Muscle layer of duodenum (tissue), 2 donors: Measurements from ENCODE around the gene MEOX1.

Experiments
- H3K27ac ChIP-seq: one replicate; pipeline ENCODE4 v1.7.0; 2013; ENCODE audit warnings: mild to moderate bottlenecking, low read length
- H3K27me3 ChIP-seq: one replicate; pipeline ENCODE4 v1.7.0; 2013; ENCODE audit warnings: low read depth, mild to moderate bottlenecking, control low read depth, low read length
- H3K36me3 ChIP-seq, 2 donors: one replicate each; pipeline ENCODE4 v1.7.0; 2013; ENCODE audit warnings: low read length in 2 of 2, control low read depth in 1 of 2, mild to moderate bottlenecking in 1 of 2; ENCODE audit not compliant: insufficient read depth in 2 of 2, control insufficient read depth in 1 of 2
- H3K4me1 ChIP-seq, 2 donors: one replicate each; pipeline ENCODE4 v1.7.0; 2013; ENCODE audit warnings: low read length in 2 of 2, mild to moderate bottlenecking in 2 of 2, control low read depth in 1 of 2, moderate library complexity in 1 of 2; ENCODE audit not compliant: insufficient read depth in 2 of 2, control insufficient read depth in 1 of 2
- H3K4me3 ChIP-seq, 2 donors: one replicate each; pipeline ENCODE4 v1.7.0; 2013; ENCODE audit warnings: low read length in 2 of 2, low read depth in 1 of 2, mild to moderate bottlenecking in 1 of 2
- H3K9me3 ChIP-seq, 2 donors: one replicate each; pipeline ENCODE4 v1.7.0; 2013; ENCODE audit warnings: low read length in 2 of 2, control low read depth in 1 of 2, mild to moderate bottlenecking in 1 of 2; ENCODE audit not compliant: control insufficient read depth in 1 of 2
- donor health status: healthy.

MEOX1 gene

DNA sequence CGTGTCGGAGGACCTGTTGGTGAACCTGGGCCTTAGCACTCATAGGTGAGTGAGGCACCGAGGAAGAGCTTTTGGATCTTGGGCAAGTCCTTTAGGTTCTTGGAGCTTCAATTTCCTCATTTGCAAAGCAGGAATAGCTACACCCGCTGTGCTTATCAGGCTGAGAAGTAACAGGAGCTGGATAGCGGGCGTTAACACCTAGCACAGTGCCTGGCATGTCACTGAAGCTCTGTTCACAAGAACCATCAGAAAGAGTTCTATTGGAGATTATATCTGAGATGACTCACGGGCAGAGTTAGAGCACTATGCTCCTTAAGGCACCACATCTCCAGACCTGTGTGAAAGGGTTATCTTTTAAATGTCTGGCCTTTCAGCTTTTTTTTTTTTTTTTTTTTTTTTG, 12.8 kb downstream of the MEOX1 start:
- Histone ChIP-seq H3K9me3 (no peaks in the 10 kb centered on the region), H3K27ac (no peak overlapping the region), H3K4me1 (no peaks in the 10 kb centered on the region), H3K27me3 (no peaks in the 10 kb centered on the region), H3K36me3 (no peaks in the 10 kb centered on the region), H3K4me3 (no peak overlapping the region)

DNA sequence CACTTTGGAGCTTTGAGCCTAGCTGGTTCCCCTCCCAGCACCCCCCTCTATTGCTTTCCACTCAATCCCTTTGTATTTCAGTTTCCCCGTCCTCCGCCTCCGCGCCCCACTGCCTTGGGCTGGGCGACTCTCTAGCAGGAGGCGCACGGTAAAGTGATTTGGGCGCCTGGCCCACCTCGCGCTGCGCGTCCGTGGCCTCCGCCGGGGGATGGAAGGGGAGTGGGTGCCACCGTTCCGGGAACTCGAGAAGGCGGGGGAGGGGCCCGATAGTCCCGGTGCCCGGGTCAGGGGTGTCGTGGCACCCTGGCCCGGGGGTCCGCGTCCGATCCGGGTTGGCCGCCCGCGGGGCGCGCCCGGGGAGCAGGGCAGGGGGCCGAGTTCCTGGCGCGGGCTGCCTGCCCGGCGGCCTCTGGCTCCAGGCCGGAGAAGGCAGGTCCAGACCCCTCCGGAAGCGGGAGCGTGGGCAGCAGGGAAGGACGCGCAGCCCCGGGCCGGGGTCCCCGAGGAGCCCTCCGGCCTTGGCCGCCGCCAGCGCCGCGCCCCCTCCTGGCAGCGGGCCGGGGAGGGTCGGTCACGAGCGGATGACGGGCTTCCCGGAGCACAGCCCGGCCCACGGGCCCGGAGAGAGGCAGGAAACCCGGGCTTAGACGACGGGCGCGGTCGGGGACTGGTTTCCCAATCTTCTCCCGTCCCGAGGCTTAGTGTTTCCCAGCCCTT, 15.8 kb downstream of the MEOX1 start:
- Histone ChIP-seq H3K27me3 (no peaks in the 10 kb centered on the region), H3K36me3 (no peaks in the 10 kb centered on the region), H3K9me3 (no peaks in the 10 kb centered on the region), H3K4me3 (peak overlapping the region; percentile 11 to 58), H3K4me1 (peaks cover 0 to 3% of the 10 kb centered on the region in 2 donors), H3K27ac (peak overlapping the region; percentile 23)

DNA sequence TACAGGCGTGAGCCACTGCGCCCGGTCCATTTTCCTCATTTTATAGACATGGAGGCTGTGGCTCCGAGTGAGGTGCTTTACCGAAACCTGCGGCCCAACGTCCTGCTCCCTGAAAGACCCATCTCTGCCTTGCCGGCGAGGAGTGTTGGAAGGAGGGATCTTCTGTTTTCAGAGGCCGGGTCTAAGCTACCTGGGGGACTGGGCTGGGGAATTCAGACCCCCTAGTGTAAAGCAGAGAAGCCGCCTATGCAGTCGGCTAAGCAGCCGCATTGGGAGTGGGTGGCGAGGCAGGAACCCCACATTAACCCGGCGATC, 16.3 kb downstream of the MEOX1 start:
- Histone ChIP-seq H3K4me3 (peak overlapping the region in 1 of 2 donors; percentile 58), H3K27ac (peak overlapping the region; percentile 23), H3K27me3 (no peaks in the 10 kb centered on the region), H3K9me3 (no peaks in the 10 kb centered on the region), H3K36me3 (no peaks in the 10 kb centered on the region), H3K4me1 (peaks cover 0 to 3% of the 10 kb centered on the region in 2 donors)

DNA sequence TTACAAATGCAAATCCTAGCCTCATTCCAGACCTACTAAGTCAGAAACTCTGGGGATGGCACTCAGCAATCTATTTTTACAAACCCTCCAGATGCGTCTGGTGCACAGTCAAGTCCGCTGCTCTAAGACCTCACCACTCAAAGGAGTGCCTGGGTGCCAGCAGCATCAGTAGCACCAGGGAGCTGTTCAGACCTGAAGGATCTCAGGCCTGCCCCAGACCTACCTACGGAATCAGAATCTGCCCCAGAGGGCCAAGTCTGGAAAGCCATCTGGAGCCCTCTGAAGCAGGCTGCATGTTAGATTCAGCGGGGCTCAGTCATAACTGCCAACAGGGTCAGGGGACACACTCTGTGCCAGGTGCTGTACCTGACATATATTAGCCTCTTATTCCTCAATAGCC, 17.6 kb downstream of the MEOX1 start:
- Histone ChIP-seq H3K36me3 (no peaks in the 10 kb centered on the region), H3K9me3 (no peaks in the 10 kb centered on the region), H3K27me3 (no peaks in the 10 kb centered on the region), H3K4me3 (no peak overlapping the region), H3K4me1 (peaks cover 0 to 3% of the 10 kb centered on the region in 2 donors), H3K27ac (no peak overlapping the region)

DNA sequence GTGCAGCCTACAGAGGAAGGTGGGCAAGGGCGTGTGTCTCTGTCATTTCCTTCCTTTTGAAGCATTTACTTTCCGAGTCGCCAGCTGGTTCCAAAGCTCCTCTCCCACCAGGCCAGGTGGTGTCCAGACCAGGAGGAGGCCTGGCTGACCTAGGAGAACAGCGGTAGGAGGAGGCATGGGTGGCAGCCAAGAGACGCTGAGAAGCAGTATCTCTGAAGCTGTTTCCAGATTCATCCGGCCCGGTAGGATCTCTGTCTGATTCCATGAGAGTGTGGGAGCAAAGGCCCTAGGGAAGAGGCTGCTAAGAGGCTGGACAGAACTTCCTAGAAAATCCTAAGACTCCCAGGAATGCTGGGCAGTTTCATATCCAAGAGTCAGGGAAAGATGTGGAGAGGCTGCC, 20.3 kb downstream of the MEOX1 start:
- Histone ChIP-seq H3K9me3 (no peaks in the 10 kb centered on the region), H3K4me1 (peaks cover 0 to 3% of the 10 kb centered on the region in 2 donors), H3K36me3 (no peaks in the 10 kb centered on the region), H3K27ac (no peak overlapping the region), H3K4me3 (no peak overlapping the region), H3K27me3 (no peaks in the 10 kb centered on the region)

DNA sequence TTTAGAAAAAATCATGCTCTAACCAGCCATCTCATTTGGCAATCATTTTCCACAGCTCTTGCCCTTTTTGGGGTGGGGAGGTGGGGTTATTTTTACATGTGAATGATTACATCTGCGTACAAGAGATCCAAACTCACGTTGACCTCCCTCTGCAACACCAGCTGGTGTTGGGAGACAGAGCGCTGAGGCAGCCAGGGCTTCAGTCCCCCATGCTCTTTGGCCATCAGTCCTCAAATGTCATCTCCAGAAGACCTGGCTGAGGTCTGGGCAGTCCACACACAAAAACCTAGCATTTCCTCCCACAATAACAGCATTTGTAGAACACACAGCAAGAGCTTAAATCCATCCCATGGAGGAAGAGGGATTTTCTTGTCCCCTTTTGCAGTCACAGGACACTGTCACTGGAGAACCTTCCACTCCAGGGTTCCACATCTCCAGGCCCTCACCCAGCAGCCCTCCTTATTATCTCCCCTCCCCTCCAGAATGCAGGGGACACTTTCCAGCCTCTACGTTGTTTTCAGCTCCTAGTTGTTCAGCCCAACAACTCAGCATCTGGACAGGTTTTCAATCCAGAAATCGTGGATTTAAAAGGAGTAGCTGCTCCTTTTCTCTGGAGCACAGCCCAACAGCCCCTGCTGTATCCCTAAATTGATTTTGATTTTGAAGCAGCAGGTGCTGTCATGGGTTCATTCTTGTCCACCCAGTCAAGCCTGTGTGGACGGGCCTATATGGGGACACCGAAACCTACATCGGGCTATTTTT, 21.1 kb downstream of the MEOX1 start:
- Histone ChIP-seq H3K27me3 (no peaks in the 10 kb centered on the region), H3K4me3 (no peak overlapping the region), H3K9me3 (no peaks in the 10 kb centered on the region), H3K27ac (no peak overlapping the region), H3K4me1 (peaks cover 0 to 3% of the 10 kb centered on the region in 2 donors), H3K36me3 (no peaks in the 10 kb centered on the region)

DNA sequence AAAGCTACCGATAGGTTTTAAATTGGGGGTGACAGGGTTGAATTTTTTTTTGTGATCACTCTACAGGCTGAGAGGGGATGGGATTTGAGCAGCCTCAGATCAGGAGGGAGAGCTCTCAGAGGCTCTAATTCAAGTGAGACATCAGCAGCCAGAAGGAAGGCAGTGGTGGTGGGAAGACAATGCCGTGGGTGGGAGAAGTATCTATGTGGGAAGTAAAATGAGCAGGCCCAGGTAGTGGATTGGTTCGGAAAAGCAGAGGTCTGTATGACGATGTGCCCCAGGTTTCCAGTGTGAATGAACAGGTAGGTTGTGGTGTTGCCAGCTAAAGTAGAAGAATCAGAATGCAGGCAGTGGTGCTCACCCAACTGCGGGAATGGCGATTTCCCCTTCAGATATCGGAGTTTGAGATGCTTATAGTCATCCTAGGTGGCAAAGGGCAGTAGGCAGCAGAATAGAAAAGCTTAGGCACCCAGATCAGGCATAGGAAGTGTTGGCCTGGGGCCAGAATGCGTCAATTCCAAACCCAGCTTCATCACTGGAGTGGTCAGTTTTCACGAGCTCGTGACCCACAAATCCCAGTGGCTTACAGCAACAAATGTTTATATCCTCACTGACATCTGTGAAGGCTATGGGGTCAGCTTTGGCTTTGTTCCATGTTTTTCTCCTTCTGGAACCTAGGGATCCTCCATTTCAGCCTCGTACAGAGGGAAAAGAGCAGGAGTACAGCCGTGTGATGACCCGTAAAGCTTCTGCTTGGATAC, 24.0 kb downstream of the MEOX1 start:
- Histone ChIP-seq H3K9me3 (no peaks in the 10 kb centered on the region), H3K4me3 (no peak overlapping the region), H3K36me3 (no peaks in the 10 kb centered on the region), H3K4me1 (peaks cover 0 to 3% of the 10 kb centered on the region in 2 donors), H3K27ac (no peak overlapping the region), H3K27me3 (no peaks in the 10 kb centered on the region)

DNA sequence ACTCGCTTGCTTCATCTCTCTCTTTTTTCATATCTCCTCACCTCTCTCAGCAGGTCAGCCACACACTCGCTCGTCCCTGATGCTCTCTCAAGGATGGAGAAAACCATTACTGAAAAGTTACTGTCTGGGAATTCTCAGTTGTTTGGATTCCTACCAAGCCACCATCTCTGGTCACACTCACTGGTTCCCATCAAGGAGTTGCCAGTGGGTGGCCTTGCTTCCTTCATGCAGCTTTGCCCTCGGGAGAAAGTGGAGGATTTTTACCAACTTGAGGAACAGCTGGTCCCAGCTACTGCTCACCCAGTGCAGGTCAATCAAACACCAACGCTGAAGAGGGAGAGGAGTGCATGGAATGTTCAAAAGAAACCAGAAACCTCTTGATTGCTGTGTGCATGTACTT, 25.3 kb downstream of the MEOX1 start:
- Histone ChIP-seq H3K36me3 (no peaks in the 10 kb centered on the region), H3K4me1 (peaks cover 0 to 3% of the 10 kb centered on the region in 2 donors), H3K9me3 (no peaks in the 10 kb centered on the region), H3K27me3 (no peaks in the 10 kb centered on the region), H3K4me3 (no peak overlapping the region), H3K27ac (no peak overlapping the region)

DNA sequence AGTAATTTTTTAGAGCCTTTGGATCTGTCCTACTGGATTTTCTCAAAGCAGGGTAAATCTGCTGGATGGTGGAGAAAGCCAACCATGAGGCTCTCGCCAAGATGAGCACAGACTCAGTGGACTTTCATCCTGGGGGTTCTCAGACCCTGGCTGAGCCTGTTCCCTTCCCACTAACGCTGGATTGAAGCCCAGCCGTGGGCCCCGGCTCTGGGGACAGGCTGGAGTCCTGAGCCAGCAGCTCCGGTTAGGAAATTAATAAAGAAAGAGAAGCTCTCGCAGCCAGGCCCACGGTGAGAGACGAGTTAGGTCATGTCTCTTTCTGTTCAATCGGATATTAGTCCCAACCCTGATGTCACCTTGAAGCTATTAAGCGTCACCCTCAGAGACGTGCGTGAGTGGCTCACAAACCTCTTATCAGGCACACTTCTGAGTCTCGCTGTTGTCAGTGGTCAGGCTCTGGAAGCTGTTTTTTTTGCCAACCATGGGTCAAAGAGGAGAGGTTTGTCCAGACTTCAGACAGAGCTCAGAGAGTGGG, 27.1 kb downstream of the MEOX1 start:
- Histone ChIP-seq H3K27me3 (no peaks in the 10 kb centered on the region), H3K4me3 (no peak overlapping the region), H3K4me1 (no peaks in the 10 kb centered on the region), H3K36me3 (no peaks in the 10 kb centered on the region), H3K9me3 (no peaks in the 10 kb centered on the region), H3K27ac (no peak overlapping the region)

DNA sequence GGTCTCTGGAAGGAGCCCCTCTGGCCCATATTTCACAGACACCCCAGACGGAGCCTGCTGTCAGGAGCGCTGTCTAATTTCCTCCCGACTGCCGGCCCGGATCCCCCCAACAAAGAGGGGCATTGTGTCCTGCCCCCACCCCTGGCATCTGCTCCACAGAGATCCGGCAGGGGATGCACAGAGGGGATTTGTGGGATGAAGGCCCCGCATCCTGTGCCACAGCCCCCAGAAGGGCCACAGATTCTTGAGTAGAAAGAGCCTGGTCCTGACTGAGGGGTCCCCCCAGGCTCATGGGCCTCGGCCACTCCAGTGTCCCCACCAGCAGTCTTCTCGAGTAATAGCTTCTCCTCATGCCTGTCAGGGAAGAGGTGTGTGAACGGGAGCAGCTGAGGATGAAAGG, 29.5 kb downstream of the MEOX1 start:
- Histone ChIP-seq H3K4me1 (no peaks in the 10 kb centered on the region), H3K9me3 (no peaks in the 10 kb centered on the region), H3K27me3 (no peaks in the 10 kb centered on the region), H3K27ac (no peak overlapping the region), H3K36me3 (no peaks in the 10 kb centered on the region), H3K4me3 (no peak overlapping the region)

DNA sequence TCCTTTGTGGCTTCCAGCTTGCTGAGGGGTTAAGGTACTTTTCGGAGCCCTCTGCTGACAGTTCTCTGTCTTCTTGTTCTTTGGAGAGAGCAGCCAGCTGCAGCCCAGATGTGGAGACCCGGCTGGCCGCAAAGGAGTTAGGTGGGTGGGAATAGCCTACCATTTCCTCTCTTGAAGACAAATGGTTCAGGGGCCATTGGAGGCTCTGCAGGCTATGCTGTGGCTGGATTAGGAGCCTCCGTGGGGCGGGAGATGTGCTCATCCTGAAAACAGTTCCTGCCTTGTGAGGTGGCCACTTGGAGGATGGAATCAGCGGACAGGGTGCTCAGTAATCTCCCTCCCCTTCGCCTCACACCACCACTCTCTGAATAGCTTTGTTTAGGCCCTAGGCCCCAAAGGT, 30.3 kb downstream of the MEOX1 start:
- H3K27ac ChIP-seq = no peak overlapping the region
- no peak overlapping the region for H3K4me3 ChIP-seq
- H3K36me3 ChIP-seq = no peaks in the 10 kb centered on the region
- no peaks in the 10 kb centered on the region for H3K4me1 ChIP-seq
- H3K27me3 ChIP-seq = no peaks in the 10 kb centered on the region
- no peaks in the 10 kb centered on the region for H3K9me3 ChIP-seq
